ENCODE measurements around the gene PRKCH.

Gene PRKCH

GRCh38 chr14:61565181-61565580 lies 243.8 kb downstream of the PRKCH start:
- no peak for DNase-seq (ENCODE audit: low read depth)
- no peak for TF ChIP-seq CTCF (IDR thresholded peaks at IDR 0.05; ENCODE audit: low read depth, low read length, missing control alignments)
- H3K4me3 ChIP-seq (ENCODE audit: low read depth, low read length) = no peak overlapping the region
- in situ Hi-C loops (cut with HindIII; ENCODE audit: low sequenced_read_pairs) = no loop called here

- H3K4me3 ChIP-seq (ENCODE audit: low read depth, low read length) = no peak overlapping the region
- in situ Hi-C loops (cut with HindIII; ENCODE audit: low sequenced_read_pairs) = no loop called here
- TF ChIP-seq CTCF (IDR thresholded peaks at IDR 0.05; ENCODE audit: low read depth, low read length, missing control alignments) = no peak
- DNase-seq (ENCODE audit: low read depth) = no peak
Observed at GRCh38 chr14:61565836-61566536, 244.6 kb downstream of the PRKCH start.

DNA sequence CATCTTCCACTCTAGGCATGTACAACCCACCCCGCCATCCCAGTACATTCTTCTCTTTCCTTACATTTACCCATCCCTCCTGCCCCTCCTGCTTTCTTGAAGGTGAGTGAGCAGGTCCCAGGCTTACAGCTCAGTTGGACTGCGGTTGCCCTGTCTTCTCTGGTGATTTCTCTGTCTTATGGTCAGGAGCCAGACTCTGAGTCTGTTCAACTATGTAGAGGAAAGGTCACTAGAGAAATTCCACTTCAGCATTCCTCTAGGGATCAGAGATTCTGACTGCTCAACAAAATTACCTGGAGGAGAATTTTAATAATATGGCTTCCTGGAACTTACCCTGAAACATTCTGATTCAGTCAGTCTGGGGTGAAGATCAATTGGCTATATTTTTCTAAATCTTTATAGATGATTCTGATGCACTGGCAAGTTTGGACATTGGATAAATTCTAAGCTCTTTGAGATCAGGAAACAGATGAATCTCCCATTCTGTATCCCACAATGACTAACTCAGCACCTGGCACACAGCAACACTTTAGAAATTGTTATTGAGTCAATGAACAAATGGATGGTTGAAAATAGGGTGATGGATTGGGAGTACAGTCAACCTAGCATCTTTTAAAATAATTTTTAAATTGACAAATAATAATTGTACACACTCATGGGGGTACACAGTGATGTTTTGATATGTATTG lies 245.3 kb downstream of the PRKCH start:
- H3K4me3 ChIP-seq (ENCODE audit: low read depth, low read length) = no peak overlapping the region
- TF ChIP-seq CTCF (IDR thresholded peaks at IDR 0.05; ENCODE audit: low read depth, low read length, missing control alignments) = no peak
- no peak for DNase-seq (ENCODE audit: low read depth)
- in situ Hi-C loops (cut with HindIII; ENCODE audit: low sequenced_read_pairs) = no loop called here

DNA sequence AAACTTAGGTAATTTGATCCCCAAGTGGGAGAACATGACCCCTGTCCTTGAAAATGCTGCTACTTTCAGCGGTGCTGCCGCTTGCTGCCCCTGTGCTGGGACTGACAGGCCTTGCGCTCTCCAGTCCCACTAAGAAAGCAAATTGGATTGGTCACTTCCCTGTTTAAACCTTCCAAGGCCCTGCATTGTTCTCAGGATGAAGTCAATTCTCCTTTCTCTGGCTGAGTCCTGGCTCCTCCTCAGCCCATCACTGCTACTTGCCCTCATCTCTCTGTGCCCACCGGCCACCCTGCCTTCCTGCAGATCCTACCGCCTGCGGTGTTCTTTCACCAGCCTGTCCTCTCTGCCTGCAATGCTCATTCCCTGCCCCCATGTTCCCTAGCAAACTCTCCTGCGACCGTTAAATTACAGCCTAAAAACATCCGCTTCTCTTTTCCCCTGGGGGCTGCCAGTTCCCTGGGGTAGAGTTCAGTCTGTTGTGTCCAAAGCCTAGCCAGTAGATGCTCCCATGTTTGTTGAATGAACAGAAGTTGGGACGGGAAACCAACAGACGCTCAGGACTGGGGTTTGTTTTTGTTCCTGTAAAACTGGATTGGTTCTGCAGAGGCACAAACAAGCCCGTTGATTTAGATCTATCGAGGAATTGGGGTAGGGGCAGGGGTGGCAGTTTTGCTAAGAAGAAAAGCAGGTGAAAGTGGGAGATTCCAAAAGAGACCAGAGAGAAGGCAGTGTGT lies 246.6 kb downstream of the PRKCH start:
- H3K4me3 ChIP-seq (ENCODE audit: low read depth, low read length) = no peak overlapping the region
- in situ Hi-C loops (cut with HindIII; ENCODE audit: low sequenced_read_pairs) = no loop called here
- no peak for DNase-seq (ENCODE audit: low read depth)
- TF ChIP-seq CTCF (IDR thresholded peaks at IDR 0.05; ENCODE audit: low read depth, low read length, missing control alignments) = no peak

DNA sequence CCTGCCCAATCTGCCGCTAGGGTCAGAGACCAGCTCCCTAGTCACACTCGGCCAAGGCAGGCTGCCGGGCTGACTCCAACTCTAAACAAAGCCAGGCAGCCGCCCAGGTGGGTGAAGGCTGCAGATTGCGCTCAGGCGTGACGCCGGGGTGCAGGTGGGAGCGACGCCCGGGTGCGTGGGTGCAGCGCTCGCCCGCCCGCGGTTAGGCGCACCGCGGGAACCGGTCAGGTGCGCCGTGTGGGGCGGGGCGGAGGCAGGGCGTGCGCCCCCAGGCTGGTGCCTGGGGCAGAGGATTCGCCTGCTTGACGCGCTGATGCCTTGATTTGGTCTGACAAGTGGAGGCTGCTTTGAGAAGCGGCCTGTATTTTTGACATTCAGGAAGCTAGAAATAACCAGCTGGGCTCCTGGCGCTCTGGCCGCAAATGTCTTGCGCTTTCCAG lies 247.2 kb downstream of the PRKCH start:
- TF ChIP-seq CTCF (IDR thresholded peaks at IDR 0.05; ENCODE audit: low read depth, low read length, missing control alignments) = peak; percentile 13
- no peak overlapping the region for H3K4me3 ChIP-seq (ENCODE audit: low read depth, low read length)
- no peak for DNase-seq (ENCODE audit: low read depth)
- in situ Hi-C loops (cut with HindIII; ENCODE audit: low sequenced_read_pairs) = no loop called here

DNA sequence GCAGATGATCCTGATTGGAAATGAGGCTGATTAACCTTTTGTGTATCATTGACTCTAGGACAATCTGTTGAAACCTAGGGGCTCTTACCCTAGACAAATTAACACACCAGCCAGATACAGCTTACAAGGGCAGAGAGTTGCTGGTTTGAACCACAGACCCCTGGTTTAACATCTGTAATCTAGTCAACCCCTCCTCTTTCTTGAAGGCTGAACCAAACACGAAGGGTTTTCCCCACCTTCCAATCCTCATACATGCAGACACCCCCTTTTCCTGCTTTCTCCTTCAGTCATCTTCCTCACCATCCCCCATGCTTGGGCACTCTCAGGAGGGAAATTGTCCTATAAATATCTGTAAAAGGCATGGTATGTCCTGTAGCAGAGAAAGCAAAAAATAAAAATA lies 247.9 kb downstream of the PRKCH start:
- in situ Hi-C loops (cut with HindIII; ENCODE audit: low sequenced_read_pairs) = no loop called here
- no peak for TF ChIP-seq CTCF (IDR thresholded peaks at IDR 0.05; ENCODE audit: low read depth, low read length, missing control alignments)
- no peak for DNase-seq (ENCODE audit: low read depth)
- no peak overlapping the region for H3K4me3 ChIP-seq (ENCODE audit: low read depth, low read length)

Measured in astrocyte of the cerebellum (primary cell).